HEK293 (cell line): ENCODE results near the gene CORO2B.

Experiments
- CTCF ChIP-seq: fragments of 450-650 bp; formaldehyde crosslinking; IDR thresholded peaks from 2 replicates; pipeline ENCODE4 v1.5.1; 2016; ENCODE audit warnings: missing biosample characterization, missing genetic modification characterization
- KLF10 ChIP-seq: fragments of 450-650 bp; IDR thresholded peaks from 2 replicates; pipeline ENCODE4 v1.5.1; 2018; ENCODE audit warnings: missing biosample characterization, mild to moderate bottlenecking, missing genetic modification characterization
- ZBTB8A ChIP-seq: fragments of 450-650 bp; formaldehyde crosslinking; IDR thresholded peaks from 2 replicates; pipeline ENCODE4 v1.5.1; 2016; ENCODE audit warnings: missing biosample characterization, missing genetic modification characterization
- ZNF202 ChIP-seq: fragments of 450-650 bp; formaldehyde crosslinking; IDR thresholded peaks from 2 replicates; pipeline ENCODE4 v1.5.1; 2016; ENCODE audit warnings: missing biosample characterization, missing genetic modification characterization, borderline replicate concordance
- ZNF223 ChIP-seq: fragments of 450-650 bp; formaldehyde crosslinking; IDR thresholded peaks from 2 replicates; pipeline ENCODE4 v1.5.1; 2016; ENCODE audit warnings: missing biosample characterization, missing genetic modification characterization
- ZNF311 ChIP-seq: fragments of 450-650 bp; formaldehyde crosslinking; IDR thresholded peaks from 2 replicates; pipeline ENCODE4 v1.5.1; 2017; ENCODE audit warnings: missing biosample characterization, missing genetic modification characterization, borderline replicate concordance
- ZNF596 ChIP-seq: fragments of 450-650 bp; IDR thresholded peaks from 2 replicates; pipeline ENCODE4 v1.5.0; 2018; ENCODE audit warnings: missing biosample characterization, mild to moderate bottlenecking, missing genetic modification characterization, moderate library complexity
- TF ChIP-seq, protein P1 (sequence below): sonication (generic); formaldehyde crosslinking; IDR thresholded peaks from 2 replicates; pipeline ENCODE4 v1.8.1; 2022; ENCODE audit warnings: mild to moderate bottlenecking, moderate library complexity, missing genetic modification reagents

DNA sequence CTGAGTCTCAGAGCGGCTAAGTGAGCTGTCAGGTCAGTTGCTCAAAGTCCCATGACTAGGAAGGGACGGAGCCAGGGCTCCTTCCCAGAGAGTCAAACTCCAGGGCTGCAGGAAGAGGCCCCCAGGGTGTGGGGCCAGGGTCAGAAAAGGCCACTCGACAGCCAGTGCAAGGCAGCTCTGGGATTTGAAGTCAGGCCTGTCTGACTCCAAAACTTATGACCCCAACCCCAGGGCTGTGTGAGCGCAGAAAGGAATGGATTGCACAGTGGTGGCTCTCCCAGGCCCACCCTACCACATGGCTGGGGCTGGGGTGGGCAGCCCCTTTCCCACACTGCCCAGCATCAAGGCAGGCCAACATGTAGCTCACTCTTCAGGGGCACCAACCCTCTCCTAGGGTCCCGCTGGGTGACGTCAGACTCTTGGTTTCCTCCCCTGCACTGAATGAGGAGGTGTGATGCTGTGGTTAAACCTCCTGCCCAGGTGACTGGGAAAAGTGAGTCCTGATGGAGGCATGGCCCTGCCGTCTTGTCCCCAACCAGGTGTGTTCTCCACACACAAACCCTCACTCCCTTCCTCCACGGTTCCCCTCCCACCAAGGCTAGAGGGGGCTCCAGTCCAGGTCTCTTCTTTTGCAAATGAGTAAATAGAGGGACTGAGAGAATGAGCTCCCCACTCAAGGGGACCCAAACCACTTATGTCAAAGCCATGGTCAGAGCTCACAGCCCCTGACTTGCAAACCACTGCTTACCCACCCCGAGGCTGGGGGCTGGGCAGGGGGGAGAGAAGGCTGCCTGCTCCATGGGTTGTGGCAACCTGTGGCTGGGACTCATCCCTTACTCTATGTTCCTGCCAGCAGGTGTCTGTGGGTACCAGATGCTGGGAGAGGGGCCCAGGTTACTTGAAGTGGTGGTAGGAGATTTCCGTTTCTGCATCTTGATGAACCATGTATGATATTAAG lies 23.8 kb upstream of the CORO2B start:
- TF ChIP-seq KLF10 (tag by site-specific recombination) (no peak), CTCF (no peak), ZNF596 (no peak), ZNF223 (tag by site-specific recombination) (no peak), ZNF311 (tag by site-specific recombination) (no peak), ZBTB8A (tag by site-specific recombination) (no peak), ZNF202 (no peak)
- TF ChIP-seq, protein P1, sequence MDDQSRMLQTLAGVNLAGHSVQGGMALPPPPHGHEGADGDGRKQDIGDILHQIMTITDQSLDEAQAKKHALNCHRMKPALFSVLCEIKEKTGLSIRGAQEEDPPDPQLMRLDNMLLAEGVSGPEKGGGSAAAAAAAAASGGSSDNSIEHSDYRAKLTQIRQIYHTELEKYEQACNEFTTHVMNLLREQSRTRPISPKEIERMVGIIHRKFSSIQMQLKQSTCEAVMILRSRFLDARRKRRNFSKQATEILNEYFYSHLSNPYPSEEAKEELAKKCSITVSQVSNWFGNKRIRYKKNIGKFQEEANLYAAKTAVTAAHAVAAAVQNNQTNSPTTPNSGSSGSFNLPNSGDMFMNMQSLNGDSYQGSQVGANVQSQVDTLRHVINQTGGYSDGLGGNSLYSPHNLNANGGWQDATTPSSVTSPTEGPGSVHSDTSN (CRISPR knock-in tag) = no peak
